Mononuclear cell (primary cell): ENCODE data around the gene TAB2. TPM values are rescaled to one million over a fixed set of nuclear protein-coding genes. Genes with fewer than 3 reads are reported as not detected.
"Not testable (repeated sequence)": the region's sequence is repeated elsewhere in the genome, so short reads cannot be mapped to it uniquely, and the experiment has no call there.

Experiments used
- H3K27me3 ChIP-seq: 2 replicates; pipeline ENCODE4 v1.6.0; 2011; ENCODE audit warnings: low read length, control low read depth; ENCODE audit not compliant: insufficient read depth
- H3K4me1 ChIP-seq: 2 replicates; pipeline ENCODE4 v1.5.1; 2011; ENCODE audit warnings: mild to moderate bottlenecking, low read length, control low read depth; ENCODE audit not compliant: insufficient read depth
- H3K4me3 ChIP-seq: 2 replicates; pipeline ENCODE4 v1.5.1; 2011; ENCODE audit warnings: mild to moderate bottlenecking, low read length, moderate library complexity
- H3K9me3 ChIP-seq: 2 replicates; pipeline ENCODE4 v1.5.1; 2011; ENCODE audit warnings: low read depth, mild to moderate bottlenecking, control low read depth, low read length
- total RNA-seq: library from RNA; depleted of rRNA; stranded (reverse); fragments of >200 nt; gene quantifications from one replicate; pipeline ENCODE4 v1.2.3, GENCODE V29; 2012

TAB2 gene
- total RNA-seq, 1 donor: 118 TPM

DNA sequence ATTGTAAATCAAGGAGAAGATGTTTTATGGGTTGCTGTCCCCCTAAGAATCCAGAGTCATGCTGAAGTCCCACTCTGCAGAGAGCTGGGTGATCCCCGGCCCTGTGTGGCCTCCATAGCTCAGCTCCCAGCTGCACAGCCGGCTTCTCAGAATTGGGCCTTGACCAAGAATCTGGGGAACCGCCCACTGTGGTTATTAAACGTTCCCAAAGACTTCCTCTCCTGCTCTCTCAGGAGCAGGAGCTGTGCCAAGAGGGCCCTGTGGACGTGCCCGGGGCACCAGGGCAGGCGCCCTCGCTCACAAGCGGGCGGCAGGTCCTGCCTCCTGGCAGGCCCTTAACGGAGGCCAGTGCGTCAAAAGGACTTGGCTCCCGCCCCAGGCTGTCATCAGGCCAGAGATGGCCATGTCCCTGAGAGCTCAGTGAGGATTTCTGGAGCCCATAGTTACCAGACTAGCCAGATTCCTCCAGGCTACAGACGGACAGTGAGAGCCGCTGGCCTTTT lies 136.9 kb downstream of the TAB2 start:
- Histone ChIP-seq H3K4me1 (peaks cover 15% of the 10 kb centered on the region), H3K4me3 (no peak overlapping the region), H3K9me3 (no peaks in the 10 kb centered on the region), H3K27me3 (peaks cover 3% of the 10 kb centered on the region)

DNA sequence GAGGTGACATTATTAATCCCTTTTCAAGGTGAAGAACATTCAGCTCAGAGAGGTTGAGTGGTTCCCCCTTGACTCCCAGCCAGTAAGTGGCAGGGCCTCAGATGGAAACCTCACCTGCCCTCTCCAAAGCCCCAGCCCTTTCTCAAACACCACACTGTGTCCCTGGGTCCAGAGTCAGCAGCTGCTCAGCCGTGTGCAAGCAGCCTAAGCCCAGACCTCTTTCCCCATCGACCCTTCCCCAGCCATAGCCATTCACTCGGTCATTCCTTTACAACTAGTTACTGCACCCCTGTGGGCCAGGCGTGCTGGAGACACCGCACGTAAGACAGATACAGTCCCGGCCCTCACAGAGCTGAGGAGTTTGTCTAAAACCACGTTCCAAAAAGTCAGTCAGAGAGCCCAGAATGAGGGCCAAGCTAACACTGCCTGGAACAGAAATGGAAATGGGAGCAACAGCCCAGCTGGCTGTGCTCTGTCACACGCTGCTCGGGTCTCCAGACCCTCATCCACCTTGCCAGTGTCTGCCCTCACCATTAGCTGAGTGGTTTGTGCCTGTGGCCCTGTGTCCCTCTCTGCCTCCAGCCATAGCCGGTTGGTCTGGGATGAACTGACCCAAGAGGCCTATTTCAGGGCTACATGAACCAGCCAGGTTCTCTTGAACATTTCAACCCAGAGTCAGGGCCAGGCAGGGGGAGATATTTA lies 137.7 kb downstream of the TAB2 start:
- Histone ChIP-seq H3K4me3 (no peak overlapping the region), H3K4me1 (peaks cover 13% of the 10 kb centered on the region), H3K27me3 (peaks cover 2% of the 10 kb centered on the region), H3K9me3 (no peaks in the 10 kb centered on the region)

DNA sequence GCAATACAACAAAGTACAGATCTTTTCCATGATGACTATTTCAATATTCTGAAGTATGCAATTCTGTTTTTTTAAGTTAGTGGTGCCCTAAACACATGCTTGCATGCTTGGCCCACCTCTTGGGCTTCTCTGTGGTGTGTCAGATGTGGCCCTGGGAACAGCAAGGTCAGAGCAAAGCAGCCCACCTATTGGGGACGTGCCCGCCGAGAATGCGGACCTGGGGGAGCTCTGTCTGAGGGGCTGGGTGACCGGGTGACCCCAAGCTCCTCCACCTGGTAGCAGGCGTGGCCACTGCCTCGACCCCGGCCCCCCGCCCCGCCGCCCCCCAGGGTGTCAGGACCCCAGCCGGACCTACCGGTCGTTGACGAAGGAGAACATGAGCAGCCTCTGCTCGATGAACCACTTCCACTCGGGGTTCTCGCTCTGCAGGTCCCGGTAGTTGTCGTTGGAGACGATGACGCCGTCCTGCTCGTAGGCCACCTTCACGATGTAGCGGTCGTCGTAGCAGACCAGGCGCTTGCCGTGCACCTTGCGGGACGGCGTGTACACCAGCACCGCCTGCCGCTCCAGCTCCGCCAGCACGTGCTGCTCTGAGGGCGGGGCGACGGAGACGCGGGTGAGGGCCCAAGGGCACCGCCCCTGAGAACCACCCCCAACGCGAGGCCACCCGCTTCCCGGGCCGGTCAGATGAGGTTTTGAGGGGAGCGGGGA lies 139.0 kb downstream of the TAB2 start:
- H3K4me3 ChIP-seq: no peak overlapping the region
- H3K9me3 ChIP-seq: no peaks in the 10 kb centered on the region
- no peaks in the 10 kb centered on the region for H3K27me3 ChIP-seq
- peaks cover under 1% of the 10 kb centered on the region for H3K4me1 ChIP-seq

DNA sequence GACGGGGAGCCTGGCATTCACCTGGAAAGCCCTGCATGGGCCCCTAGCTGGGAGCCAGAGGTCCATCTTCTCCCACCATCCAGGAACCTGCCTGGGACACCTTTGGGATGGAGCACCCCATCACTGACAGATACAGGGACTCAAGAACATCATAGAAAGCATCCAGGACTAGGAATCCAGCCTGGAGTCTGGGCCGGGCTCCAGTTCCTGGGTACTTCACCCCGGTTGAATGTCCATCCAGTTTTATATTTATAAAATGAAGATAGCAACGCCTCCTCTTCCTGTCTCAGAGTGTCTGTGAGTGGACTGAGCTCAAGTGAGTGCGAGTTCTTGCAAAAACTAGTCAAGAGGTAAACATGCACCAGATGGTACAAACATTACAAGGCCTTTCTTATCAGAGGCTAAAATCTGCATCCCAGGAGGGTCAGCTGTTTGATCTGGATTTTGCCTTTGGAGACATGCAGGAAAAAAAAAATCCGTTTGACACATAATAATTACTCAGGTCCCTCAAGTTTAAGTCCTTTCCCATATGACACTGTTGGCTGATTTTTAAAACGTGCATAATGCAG lies 139.9 kb downstream of the TAB2 start:
- Histone ChIP-seq H3K4me1 (no peaks in the 10 kb centered on the region), H3K4me3 (no peak overlapping the region), H3K27me3 (no peaks in the 10 kb centered on the region), H3K9me3 (no peaks in the 10 kb centered on the region)

DNA sequence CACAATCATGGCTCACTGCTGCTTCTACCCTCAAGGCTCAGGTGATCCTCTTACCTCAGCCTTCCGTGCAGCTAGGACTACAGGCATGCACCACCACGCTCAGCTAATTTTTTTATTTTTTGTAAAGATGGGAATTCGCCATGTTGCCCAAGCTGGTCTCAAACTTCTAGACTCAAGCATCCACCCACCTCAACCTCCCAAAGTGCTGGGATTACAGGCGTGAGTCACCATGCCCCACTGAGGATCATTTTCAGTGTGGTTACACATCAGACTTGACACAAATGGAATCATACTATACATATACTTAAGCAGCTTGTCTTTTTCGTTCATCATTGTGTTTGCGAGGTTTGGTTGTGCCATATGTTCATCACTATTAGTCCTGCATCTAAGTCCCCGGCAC lies 140.7 kb downstream of the TAB2 start:
- H3K27me3 ChIP-seq: no peaks in the 10 kb centered on the region
- H3K4me1 ChIP-seq: no peaks in the 10 kb centered on the region
- no peak overlapping the region for H3K4me3 ChIP-seq
- H3K9me3 ChIP-seq: no peaks in the 10 kb centered on the region

DNA sequence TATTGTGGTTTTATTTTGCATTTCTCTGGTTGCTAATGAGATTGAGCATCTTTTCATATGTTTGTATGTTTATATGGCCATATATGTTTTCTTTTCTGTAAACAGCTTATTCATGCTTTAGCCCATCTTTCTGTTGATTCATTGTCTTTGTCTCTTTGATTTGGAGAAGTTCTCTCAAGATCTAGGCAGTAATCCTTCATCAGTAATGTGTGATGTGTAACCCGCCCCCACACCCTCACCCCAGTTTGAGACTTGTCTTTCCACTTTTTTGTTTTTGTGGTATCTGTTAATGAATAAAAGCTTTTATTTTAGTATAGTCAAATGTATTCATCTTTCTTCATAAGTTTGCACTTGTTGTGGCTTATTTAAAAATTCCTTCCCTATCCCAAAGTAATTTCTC lies 141.3 kb downstream of the TAB2 start:
- Histone ChIP-seq H3K27me3 (no peaks in the 10 kb centered on the region), H3K4me3 (no peak overlapping the region), H3K4me1 (no peaks in the 10 kb centered on the region), H3K9me3 (no peaks in the 10 kb centered on the region)

DNA sequence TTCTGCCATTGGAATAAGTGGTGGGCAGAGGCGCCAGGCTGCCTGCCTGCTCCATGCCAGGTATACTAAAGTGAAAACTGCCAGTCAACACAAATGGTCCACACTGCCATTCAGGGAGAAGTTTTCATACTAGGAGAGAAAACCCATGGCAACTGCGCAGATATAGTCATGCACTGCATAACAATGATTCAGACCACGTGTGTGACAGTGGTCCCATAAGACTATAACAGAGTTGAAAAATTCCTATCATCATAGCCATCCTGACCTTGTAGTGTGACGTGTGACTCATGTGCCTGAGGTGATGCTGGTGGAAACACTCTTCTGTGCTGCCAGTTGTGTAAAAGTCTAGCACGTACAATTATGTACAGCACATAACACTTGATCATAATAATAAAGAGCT lies 142.2 kb downstream of the TAB2 start:
- Histone ChIP-seq H3K27me3 (no peaks in the 10 kb centered on the region), H3K4me1 (peaks cover under 1% of the 10 kb centered on the region)

DNA sequence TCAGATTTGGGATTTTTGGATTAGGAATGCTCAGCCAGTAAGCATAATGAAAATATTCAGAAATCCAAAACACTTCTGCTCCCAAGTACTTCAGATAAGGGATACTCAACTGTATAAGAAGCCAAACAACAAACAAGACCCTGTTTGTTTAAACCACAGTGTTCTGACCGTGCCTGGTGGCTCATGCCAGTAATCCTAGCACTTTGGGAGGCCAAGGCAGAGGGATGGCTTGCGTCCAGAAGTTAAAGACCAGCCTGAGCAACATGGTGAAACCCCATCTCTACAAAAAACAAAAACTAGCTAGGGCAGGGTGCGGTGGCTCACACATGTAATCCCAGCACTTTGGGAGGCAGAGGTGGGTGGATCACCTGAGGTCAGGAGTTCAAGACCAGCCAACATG lies 142.7 kb downstream of the TAB2 start:
- H3K4me3 ChIP-seq, H3K27me3 ChIP-seq, H3K4me1 ChIP-seq, H3K9me3 ChIP-seq: not testable (repeated sequence)

More for the DNA sequence above, 142.2 kb downstream of the TAB2 start:
- Histone ChIP-seq H3K4me3 (no peak overlapping the region), H3K9me3 (no peaks in the 10 kb centered on the region)

Other genes starting within 250 kb of the TAB2 start
- 16.9 TPM for gene SUMO4, start 82.5 kb downstream of the TAB2 start, total RNA-seq
- 50.7 TPM for gene ZC3H12D, start 167.3 kb downstream of the TAB2 start, total RNA-seq
- 54.3 TPM for gene PPIL4, start 228.3 kb downstream of the TAB2 start, total RNA-seq
- gene GINM1, start 248.7 kb downstream of the TAB2 start, total RNA-seq: 20.5 TPM